ENCODE measurements around the gene RBM38.
A peak's percentile ranks its signal among the peaks of the same experiment; 100 is the strongest.

RBM38 gene

GRCh38 chr20:57435498-57436222 lies 44.5 kb downstream of the RBM38 start:
- no peak for DNase-seq (ENCODE audit: low spot score)

DNA sequence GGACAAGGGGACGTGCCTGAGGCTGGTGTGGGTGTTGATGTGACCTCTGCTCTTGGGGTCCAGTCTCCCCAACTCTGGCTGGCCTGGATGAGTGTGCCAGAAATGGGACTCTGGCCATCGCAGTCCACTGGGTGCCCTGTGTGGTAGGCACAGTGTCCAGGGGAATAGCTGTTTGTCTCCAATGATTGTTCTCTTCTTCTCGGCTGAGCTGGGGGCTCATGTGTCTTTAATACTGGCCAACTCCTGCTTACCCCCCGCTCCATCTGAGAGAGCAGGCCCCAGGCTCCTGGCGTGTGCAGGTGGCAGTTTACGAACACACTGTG lies 45.0 kb downstream of the RBM38 start:
- DNase-seq (ENCODE audit: low spot score) = no peak

DNA sequence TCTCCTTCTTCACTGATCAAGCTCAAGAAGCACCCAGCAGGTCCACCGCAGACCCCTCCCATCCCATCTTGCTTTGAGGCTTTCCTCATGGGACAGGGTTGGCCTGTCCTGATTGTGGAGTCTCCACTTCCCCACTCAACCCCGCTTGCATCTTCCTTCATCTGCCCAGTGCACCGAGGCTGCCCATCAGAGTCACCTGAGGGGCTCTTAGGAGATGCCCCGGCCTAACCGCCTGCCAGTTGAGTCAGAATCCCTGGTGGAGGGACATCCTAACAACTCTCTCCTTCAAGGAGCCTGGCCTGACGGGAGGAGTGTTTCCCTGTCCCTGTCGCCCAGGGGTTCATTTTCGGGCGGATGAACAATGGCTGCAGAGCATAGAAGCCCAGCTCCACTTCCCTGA lies 46.1 kb downstream of the RBM38 start:
- no peak for DNase-seq (ENCODE audit: low spot score)

GRCh38 chr20:57437672-57438330 lies 46.6 kb downstream of the RBM38 start:
- no peak for DNase-seq (ENCODE audit: low spot score)

GRCh38 chr20:57438552-57438951 lies 47.4 kb downstream of the RBM38 start:
- no peak for DNase-seq (ENCODE audit: low spot score)

GRCh38 chr20:57439432-57439831 lies 48.2 kb downstream of the RBM38 start:
- no peak for DNase-seq (ENCODE audit: low spot score)

- no peak for DNase-seq (ENCODE audit: low spot score)
Measured at GRCh38 chr20:57439993-57440392, 48.8 kb downstream of the RBM38 start.

- peak; percentile 87 for DNase-seq (ENCODE audit: low spot score)
Measured at GRCh38 chr20:57440678-57441509, 49.7 kb downstream of the RBM38 start.

- no peak for DNase-seq (ENCODE audit: low spot score)
Measured at GRCh38 chr20:57441510-57442154, 50.4 kb downstream of the RBM38 start.

- no peak for DNase-seq (ENCODE audit: low spot score)
Measured at GRCh38 chr20:57442158-57442887, 51.1 kb downstream of the RBM38 start.

- no peak for DNase-seq (ENCODE audit: low spot score)
Measured at GRCh38 chr20:57442888-57443239, 51.7 kb downstream of the RBM38 start.

GRCh38 chr20:57443349-57444265 lies 52.4 kb downstream of the RBM38 start:
- DNase-seq (ENCODE audit: low spot score) = no peak

DNA sequence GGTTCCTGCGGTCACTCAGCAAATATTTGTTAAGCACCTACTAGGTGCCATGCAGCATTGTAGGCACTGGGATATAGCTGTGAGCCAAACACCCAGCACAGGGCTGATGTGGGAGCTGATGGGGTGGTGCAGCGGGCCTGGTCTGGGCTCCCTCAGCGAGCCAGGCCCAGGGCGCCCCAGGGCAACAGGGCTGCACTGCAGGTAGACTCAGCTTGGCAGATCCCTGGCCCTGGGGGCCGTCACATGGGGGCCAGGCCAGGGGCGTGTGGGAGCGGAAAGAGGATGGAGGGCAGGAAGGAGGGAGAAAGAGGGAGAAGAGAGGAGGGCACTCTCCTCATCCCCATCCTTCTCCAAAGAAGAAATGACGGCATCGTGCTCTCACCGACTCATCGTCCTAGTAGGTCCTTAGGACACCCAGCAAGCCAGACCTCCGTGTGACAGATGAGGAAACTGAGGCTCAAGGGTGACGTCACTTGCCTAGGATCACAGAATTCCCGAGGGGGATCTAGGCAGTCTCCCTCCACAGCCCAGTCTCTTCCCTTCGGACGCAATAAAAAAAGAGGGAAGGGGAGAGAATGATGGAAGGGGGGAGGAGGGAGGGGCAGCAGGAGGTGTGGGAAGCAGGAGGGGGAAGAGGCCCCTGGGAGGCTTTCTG lies 53.3 kb downstream of the RBM38 start:
- DNase-seq (ENCODE audit: low spot score) = no peak

GRCh38 chr20:57445298-57445697 lies 54.1 kb downstream of the RBM38 start:
- DNase-seq (ENCODE audit: low spot score) = no peak

GRCh38 chr20:57445774-57446173 lies 54.6 kb downstream of the RBM38 start:
- no peak for DNase-seq (ENCODE audit: low spot score)

- DNase-seq (ENCODE audit: low spot score) = no peak
Measured at GRCh38 chr20:57448764-57449354, 57.7 kb downstream of the RBM38 start.

DNA sequence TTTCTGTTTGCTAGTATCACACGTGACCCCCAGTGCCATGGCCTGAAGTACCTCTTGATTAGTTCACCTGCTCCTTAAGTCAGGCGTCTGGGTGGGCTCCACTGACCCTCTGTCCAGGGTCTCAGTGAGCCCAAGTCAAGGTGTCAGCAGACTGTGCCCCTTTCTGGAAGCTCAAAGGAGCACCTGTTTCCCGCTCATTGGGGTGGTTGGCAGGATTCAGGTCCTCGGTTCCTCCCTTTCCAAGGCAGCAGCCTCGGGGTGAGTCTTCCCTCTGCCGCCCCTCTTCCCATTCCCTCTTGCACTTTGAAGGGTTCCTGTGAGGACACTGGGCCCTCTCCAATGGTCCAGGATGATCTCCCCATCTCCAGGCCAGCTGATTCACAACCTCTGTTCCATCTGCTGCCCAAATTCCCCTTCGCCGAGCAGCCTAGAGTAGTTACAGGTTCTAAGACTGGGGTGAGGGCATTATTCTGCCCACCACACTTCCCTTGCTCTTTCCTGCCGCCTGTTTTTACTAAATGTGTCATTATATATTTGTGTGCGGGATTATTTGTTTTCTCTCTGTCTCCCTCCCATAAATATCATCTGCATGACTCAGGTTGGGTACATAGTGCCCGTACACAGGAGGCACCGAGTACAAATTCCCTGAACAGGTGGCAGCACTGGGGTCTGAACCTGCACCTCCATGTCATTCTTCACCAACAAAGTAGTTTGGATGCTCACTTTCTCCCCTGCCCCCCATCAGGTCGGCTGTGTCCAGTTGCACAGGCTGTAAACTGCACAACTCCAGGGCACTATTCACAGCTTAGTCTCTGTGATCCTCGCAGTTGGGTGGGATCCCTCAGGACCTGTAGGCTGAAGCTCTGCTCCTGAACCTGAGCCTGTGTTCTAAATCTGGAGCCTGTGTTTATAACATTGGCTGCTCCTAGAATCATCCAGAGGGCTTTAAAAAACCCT lies 58.5 kb downstream of the RBM38 start:
- DNase-seq (ENCODE audit: low spot score) = no peak

GRCh38 chr20:57450419-57450818 lies 59.2 kb downstream of the RBM38 start:
- DNase-seq (ENCODE audit: low spot score) = no peak
